ENCODE results near the gene KRT83.

DNA sequence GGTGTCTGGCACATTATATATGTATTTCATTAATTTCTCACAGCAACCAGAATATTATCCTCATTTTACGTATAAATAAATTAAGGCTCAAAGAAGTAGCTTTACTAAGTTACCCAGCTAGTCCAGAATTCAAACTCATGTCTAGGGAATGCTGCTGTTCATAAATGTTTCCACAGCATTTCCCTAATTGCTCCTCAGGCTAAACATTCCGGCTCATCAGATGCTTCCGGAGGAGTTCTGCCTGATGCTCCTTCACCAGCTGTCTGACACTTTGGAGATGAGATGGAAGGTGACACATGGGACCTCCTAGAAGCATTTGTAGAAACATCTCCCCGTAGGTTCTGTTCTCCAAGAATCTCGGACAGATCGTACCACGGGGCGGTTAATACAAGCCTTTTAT, 34.0 kb upstream of the KRT83 start:
- TF ChIP-seq SPI1 (IDR thresholded peaks at IDR 0.05; ENCODE audit: low read depth, low read length): no peak
- no peak for TF ChIP-seq POLR2AphosphoS5 (IDR thresholded peaks at IDR 0.05; ENCODE audit: low read depth, low read length)
- no peak for TF ChIP-seq POLR2A (IDR thresholded peaks at IDR 0.05; ENCODE audit: low read depth, low read length)
- no peak for TF ChIP-seq POU2F2 (IDR thresholded peaks at IDR 0.05; ENCODE audit: low read depth, low read length)
- no peak for TF ChIP-seq TAF1 (IDR thresholded peaks at IDR 0.05; ENCODE audit: low read depth, low read length)
- TF ChIP-seq PAX5 (IDR thresholded peaks at IDR 0.05; ENCODE audit: insufficient read depth, low read length, severe bottlenecking): no peak

Data from GM12891 (cell line).